Kidney (tissue), 14 donors: Measurements from ENCODE around the gene ADORA2A. TPM values are rescaled to one million over a fixed set of nuclear protein-coding genes. Genes with fewer than 3 reads are reported as not detected.

Source experiments
- DNase-seq, 5 donors: peaks; one replicate each; pipeline ENCODE4 v3.0.0-alpha.2; 2013 to 2020
- FAIRE-seq: peaks from 2 replicates; lab custom pipeline; 2012; peaks lifted over from hg19 to GRCh38; lab: Jason Lieb, UNC
- H3K27ac ChIP-seq, 2 donors: one replicate each; pipeline ENCODE4 v1.7.0; 2013; ENCODE audit warnings: low read depth in 2 of 2, low read length in 2 of 2, inconsistent platforms in 1 of 2
- H3K27me3 ChIP-seq: one replicate; pipeline ENCODE4 v1.7.1; 2013; ENCODE audit warnings: low read length, inconsistent platforms; ENCODE audit not compliant: control insufficient read depth, insufficient read depth
- H3K36me3 ChIP-seq, 3 donors: one replicate each; pipeline versions ENCODE4 v1.7.0 to v1.7.1; 2013; ENCODE audit warnings: low read length in 3 of 3, control low read depth in 1 of 3, inconsistent platforms in 1 of 3; ENCODE audit not compliant: insufficient read depth in 3 of 3, control insufficient read depth in 2 of 3
- H3K4me1 ChIP-seq, 3 donors: one replicate each; pipeline versions ENCODE4 v1.7.0 to v1.7.1; 2013; ENCODE audit warnings: low read length in 3 of 3, inconsistent platforms in 1 of 3, low read depth in 1 of 3; ENCODE audit not compliant: control insufficient read depth in 2 of 3, insufficient read depth in 2 of 3
- H3K4me3 ChIP-seq, 3 donors: one replicate each; pipeline versions ENCODE4 v1.7.0 to v1.8.1; 2013; ENCODE audit warnings: low read length in 3 of 3, control low read depth in 1 of 3, inconsistent platforms in 1 of 3
- H3K9ac ChIP-seq, 3 donors: one replicate each; pipeline versions ENCODE4 v1.7.0 to v1.7.1; 2013; ENCODE audit warnings: low read length in 3 of 3, control low read depth in 1 of 3, inconsistent platforms in 1 of 3
- H3K9me3 ChIP-seq, 3 donors: one replicate each; pipeline versions ENCODE4 v1.7.0 to v1.7.1; 2013; ENCODE audit warnings: low read length in 3 of 3, control low read depth in 1 of 3, inconsistent platforms in 1 of 3; ENCODE audit not compliant: control insufficient read depth in 2 of 3, insufficient read depth in 1 of 3
- CTCF ChIP-seq: IDR thresholded peaks from 3 replicates; pipeline ENCODE4 v1.5.1; 2012; ENCODE audit warnings: mild to moderate bottlenecking, moderate library complexity, borderline replicate concordance; ENCODE audit not compliant: insufficient read depth; ENCODE audit errors: extremely low read depth
- intact Hi-C: fragments of 100-400 bp; cut with DNase I; formaldehyde crosslinking; loops from one replicate; pipeline ENCODE4 v1.11.1; 2022
- polyA plus RNA-seq: library from polyadenylated mRNA; stranded (reverse); fragments of 350-450 nt; fragmentation: Illumina TruSeq; extraction: RNeasy Lipid Tissue Mini Kit (QIAGEN cat#74804); gene quantifications from one replicate; pipeline ENCODE4 v1.2.3, GENCODE V29; 2014; ENCODE audit warnings: low read depth, low replicate concordance; ENCODE audit not compliant: insufficient read depth
- total RNA-seq: library from RNA; stranded (reverse); fragmentation: NEBNext Ultra II Directional; extraction: Animal tissue kit (Norgen Biotek cat#: 25700); gene quantifications from one replicate; pipeline ENCODE4 v1.2.1, GENCODE V29; 2021
- donor health status: control.
- donor health status: control.
- donor health status: control.
- donor health status: control.
- donor health status: control.
- donor health status: DM: yes; HTN: yes; CAD: no.
- donor health status: Normal renal cell carcinoma (clear cell type).

The ADORA2A gene
- total and polyA plus RNA-seq, 2 donors from 2014 or later = 6.1 to 6.9 TPM

- FAIRE-seq = no peak
- Histone ChIP-seq H3K27ac (peak overlapping the region in 1 of 2 donors; percentile 28), H3K9ac (no peak overlapping the region), H3K4me3 (no peak overlapping the region), H3K4me1 (peaks cover 2 to 26% (median 14%) of the 10 kb centered on the region in 3 donors), H3K36me3 (no peaks in the 10 kb centered on the region), H3K9me3 (no peaks in the 10 kb centered on the region), H3K27me3 (no peaks in the 10 kb centered on the region)
- intact Hi-C loops = no loop called here
- TF ChIP-seq CTCF = no peak
- DNase-seq = no peak
These were observed 39.9 kb downstream of the ADORA2A start for GRCh38 chr22:24467340-24467739.

- Histone ChIP-seq H3K9ac (no peak overlapping the region), H3K27me3 (no peaks in the 10 kb centered on the region), H3K4me1 (peaks cover 0 to 14% (median 5%) of the 10 kb centered on the region in 3 donors), H3K27ac (no peak overlapping the region), H3K9me3 (no peaks in the 10 kb centered on the region), H3K4me3 (no peak overlapping the region), H3K36me3 (no peaks in the 10 kb centered on the region)
- FAIRE-seq = no peak
- no peak for TF ChIP-seq CTCF
- peak in 2 of 5 donors; percentile 76 to 86 for DNase-seq
- intact Hi-C loops = no loop called here
These were observed 44.2 kb downstream of the ADORA2A start for GRCh38 chr22:24471570-24471969.

DNA sequence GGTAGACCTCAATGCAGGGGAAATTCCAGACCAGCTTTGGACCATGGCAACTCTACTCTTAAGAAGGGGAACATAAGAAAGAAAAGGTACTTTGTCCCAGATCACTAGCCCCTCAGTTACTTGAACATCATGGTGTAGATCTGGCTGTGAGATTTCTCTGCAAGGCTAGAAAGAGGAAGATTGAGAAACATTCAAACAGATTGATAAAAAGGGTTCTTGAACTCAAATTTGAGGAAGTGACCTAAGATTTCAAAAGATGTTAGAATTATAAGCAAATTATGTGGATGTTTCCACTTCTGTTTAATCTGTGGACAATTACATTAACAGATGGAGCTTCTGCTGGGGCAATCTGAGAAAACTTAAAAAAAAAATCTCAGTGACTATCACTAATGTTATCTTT, 45.9 kb downstream of the ADORA2A start:
- no peak overlapping the region for H3K27ac ChIP-seq

More for the DNA sequence above, 45.9 kb downstream of the ADORA2A start:
- H3K27me3 ChIP-seq = no peaks in the 10 kb centered on the region
- TF ChIP-seq CTCF = no peak
- H3K4me1 ChIP-seq = peaks cover 0 to 3% (median 0%) of the 10 kb centered on the region in 3 donors
- H3K36me3 ChIP-seq = no peaks in the 10 kb centered on the region
- H3K9ac ChIP-seq = no peak overlapping the region
- H3K9me3 ChIP-seq = no peaks in the 10 kb centered on the region
- intact Hi-C loops = no loop called here
- DNase-seq (no peak), FAIRE-seq (no peak)
- no peak overlapping the region for H3K4me3 ChIP-seq
